ENCODE results near the gene ZSWIM7. TPM values are rescaled to one million over a fixed set of nuclear protein-coding genes. Genes with fewer than 3 reads are reported as not detected.

The ZSWIM7 gene
- total RNA-seq, 4 donors from 2014 or later: 3.7 to 13.4 (median 10.3) TPM

DNA sequence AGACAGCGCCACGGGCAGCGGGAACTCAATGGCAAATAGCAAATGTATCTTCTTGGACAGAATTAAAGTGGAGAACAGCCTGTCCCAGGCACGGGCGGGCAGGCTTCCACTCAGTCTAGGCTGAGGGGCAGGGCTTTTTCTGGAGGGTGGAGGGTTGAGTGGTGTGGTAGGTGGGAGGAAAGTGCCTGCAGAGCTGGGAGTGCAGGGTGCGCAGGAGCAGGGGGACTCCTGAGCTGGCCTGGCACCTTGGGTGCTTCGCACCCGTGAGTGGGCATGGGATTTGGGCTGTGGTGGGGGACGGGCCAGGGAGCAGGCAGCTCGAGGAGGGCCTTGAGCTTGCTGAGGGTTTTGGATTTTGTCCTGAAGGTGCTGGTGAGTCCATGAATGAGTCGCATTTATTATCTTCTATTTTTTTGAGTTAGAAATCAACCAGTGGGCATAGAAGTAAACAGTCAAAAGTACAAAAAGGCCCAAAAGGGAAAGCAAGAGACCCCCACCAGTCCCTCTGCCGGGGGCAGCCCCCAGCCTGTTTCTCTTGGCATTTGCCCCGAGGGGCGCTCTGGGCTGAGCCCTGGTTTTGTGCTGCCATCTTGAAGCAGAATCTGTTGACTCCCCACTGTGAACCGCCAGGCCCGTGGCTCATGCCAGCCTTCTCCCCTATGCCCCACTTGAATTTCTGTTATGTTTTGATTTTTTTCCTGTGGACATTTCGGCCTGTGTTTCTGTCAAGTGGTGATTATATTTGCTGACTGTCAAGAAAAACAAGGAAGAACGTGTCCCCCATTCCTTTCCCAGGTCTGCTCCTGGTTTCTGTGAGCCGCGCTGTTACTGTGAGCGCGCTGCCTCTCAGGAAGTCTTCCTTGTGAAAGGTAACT, 46.4 kb downstream of the ZSWIM7 start:
- no peak for DNase-seq
- no peak overlapping the region for H3K27ac ChIP-seq
- WGBS, 2 donors: 76 to 82% methylated on average over 13 to 20 of the region's 22 CpGs

DNA sequence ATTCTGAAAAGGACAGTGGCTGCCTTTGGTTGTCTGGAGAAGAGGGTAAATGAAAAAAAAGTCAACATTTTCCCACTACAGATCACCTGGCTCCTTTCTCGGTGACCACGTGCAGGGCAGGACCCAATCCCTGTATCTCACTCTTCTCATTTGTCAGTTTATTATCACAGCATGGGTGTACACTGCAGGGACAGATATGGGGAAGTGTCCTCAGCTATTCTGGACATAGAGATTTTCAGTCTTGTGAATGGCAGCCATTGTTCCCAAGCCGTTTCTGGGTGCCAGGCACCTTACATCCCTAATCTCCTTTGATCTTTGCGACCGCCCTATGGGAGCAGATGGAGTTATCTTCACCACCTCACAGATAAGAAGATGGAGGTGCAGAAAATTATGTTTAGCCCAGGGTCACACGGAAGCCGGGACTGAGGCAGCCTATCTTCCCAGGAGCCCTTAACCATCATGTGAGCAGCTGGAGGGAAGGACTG, 47.4 kb downstream of the ZSWIM7 start:
- intact Hi-C loops (cut with DNase I): no loop called here
- no peak for DNase-seq

More for the DNA sequence above, 46.4 kb downstream of the ZSWIM7 start:
- intact Hi-C loops (cut with DNase I): no loop called here
- no peaks in the 10 kb centered on the region for H3K27me3 ChIP-seq
- TF ChIP-seq, protein P1, sequence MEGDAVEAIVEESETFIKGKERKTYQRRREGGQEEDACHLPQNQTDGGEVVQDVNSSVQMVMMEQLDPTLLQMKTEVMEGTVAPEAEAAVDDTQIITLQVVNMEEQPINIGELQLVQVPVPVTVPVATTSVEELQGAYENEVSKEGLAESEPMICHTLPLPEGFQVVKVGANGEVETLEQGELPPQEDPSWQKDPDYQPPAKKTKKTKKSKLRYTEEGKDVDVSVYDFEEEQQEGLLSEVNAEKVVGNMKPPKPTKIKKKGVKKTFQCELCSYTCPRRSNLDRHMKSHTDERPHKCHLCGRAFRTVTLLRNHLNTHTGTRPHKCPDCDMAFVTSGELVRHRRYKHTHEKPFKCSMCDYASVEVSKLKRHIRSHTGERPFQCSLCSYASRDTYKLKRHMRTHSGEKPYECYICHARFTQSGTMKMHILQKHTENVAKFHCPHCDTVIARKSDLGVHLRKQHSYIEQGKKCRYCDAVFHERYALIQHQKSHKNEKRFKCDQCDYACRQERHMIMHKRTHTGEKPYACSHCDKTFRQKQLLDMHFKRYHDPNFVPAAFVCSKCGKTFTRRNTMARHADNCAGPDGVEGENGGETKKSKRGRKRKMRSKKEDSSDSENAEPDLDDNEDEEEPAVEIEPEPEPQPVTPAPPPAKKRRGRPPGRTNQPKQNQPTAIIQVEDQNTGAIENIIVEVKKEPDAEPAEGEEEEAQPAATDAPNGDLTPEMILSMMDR (IDR thresholded peaks at IDR 0.05): no peak
- no peak for TF ChIP-seq POLR2A (IDR thresholded peaks at IDR 0.05)
- H3K9me3 ChIP-seq: no peaks in the 10 kb centered on the region
- H3K36me3 ChIP-seq: no peaks in the 10 kb centered on the region
- peaks cover 8 to 63% (median 9%) of the 10 kb centered on the region in 3 donors for H3K4me1 ChIP-seq
- H3K4me3 ChIP-seq: no peak overlapping the region

DNA sequence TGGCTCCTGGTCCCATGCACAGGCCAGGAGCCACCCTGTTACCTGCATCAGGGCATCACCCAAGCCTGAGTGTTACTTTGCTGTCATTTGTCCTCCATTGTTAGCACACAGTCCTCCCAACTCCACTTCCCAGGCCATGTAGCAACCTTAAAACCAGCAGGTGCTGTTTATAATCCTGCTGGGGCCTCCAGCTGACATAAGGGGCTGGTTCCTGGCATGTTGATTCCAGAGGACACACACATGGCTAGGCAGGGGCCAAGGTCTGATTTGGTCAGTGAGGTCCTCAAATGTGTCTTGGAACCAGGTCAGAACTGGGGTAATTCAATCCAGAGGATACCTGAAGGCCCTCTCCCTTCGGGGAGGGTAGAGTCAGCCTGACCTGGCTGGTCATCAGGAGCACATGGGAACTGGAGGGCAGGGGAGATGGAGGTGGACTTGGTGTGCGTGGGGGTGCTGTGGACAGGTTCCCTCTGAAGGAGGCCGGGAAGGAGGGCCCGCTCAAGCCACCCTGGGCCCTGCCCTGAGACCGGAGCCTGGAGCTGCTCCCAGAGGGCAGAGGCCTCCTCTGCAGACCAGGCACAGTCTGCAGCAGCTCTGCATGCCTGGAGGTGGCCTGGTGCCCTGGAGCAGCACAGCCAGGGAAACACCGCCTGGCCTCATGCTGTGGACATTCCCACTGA, 48.0 kb downstream of the ZSWIM7 start:
- Histone ChIP-seq H3K27ac (no peak overlapping the region), H3K4me3 (no peak overlapping the region), H3K36me3 (no peaks in the 10 kb centered on the region), H3K4me1 (peaks cover 9 to 63% (median 15%) of the 10 kb centered on the region in 3 donors), H3K9me3 (no peaks in the 10 kb centered on the region), H3K27me3 (peaks cover 0 to 5% (median 0%) of the 10 kb centered on the region in 4 donors)
- no peak for DNase-seq
- no peak for TF ChIP-seq POLR2A (IDR thresholded peaks at IDR 0.05)
- TF ChIP-seq, protein P1 (IDR thresholded peaks at IDR 0.05): no peak
- WGBS, 2 donors: 90 to 100% methylated on average over 1 to 2 of the region's 6 CpGs
- intact Hi-C loops (cut with DNase I): no loop called here

More for the DNA sequence above, 47.4 kb downstream of the ZSWIM7 start:
- H3K4me1 ChIP-seq: peaks cover 9 to 63% (median 16%) of the 10 kb centered on the region in 3 donors
- no peaks in the 10 kb centered on the region for H3K27me3 ChIP-seq
- H3K9me3 ChIP-seq: no peaks in the 10 kb centered on the region
- WGBS, 2 donors: 78 to 81% methylated on average over 4 to 7 of the region's 7 CpGs
- H3K36me3 ChIP-seq: no peaks in the 10 kb centered on the region
- no peak overlapping the region for H3K4me3 ChIP-seq
- TF ChIP-seq POLR2A (IDR thresholded peaks at IDR 0.05): no peak
- TF ChIP-seq, protein P1 (IDR thresholded peaks at IDR 0.05): no peak
- H3K27ac ChIP-seq: no peak overlapping the region

DNA sequence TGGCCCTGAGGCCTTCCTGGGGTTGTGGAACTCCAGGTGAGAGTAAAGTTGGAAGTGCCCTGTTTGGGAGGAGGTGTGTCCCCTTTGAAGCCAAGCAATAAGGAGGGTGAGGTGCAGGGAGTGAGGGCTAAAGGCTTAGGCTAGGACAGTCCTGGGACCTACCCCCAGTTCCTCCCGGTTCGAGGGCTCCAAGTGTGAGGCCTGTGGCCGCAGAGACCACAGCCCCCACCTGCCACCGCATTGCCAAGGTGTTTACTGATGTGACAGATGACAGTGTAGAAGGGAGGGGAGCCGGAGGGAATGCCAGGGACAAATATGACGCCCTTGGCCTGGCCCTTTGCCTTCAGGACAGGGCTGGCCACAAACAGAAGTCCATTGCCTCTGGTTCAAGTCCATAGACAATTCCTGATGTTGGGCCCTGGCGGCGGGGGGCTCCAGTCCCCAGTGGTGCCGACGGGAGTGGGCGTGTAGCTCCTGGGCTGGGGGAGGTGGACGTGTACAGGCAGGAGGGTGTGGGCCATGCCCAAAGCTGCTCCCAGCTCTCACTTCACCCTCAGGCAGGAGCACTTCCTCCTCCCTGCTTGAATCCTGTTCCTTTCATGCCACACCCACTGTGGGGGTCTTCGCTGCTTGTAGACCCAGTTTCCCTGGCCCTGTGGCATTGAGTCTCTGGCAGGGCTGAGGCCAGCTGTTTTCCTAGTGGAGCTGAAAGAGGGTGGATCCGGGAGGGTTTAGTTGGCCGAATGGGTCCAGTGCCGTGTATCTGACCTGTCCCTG, 51.3 kb downstream of the ZSWIM7 start:
- Histone ChIP-seq H3K4me1 (peaks cover 17 to 78% (median 28%) of the 10 kb centered on the region in 3 donors), H3K9me3 (no peaks in the 10 kb centered on the region), H3K27me3 (peaks cover 0 to 33% (median 0%) of the 10 kb centered on the region in 4 donors), H3K36me3 (no peaks in the 10 kb centered on the region), H3K27ac (peak overlapping the region; percentile 87 to 94 (median 91)), H3K4me3 (peak overlapping the region in 3 of 4 donors; percentile 10 to 81 (median 67))
- TF ChIP-seq POLR2A (IDR thresholded peaks at IDR 0.05): no peak
- TF ChIP-seq, protein P1 (IDR thresholded peaks at IDR 0.05): no peak
- WGBS, 2 donors: 43 to 61% methylated on average over 4 to 5 of the region's 16 CpGs
- no peak for DNase-seq
- intact Hi-C loops (cut with DNase I): no loop called here
